ENCODE data around the gene MRPS35.

GRCh38 chr12:27672643-27673042 is 38.0 kb upstream of the MRPS35 start:
- TF ChIP-seq EZH2phosphoT487 (IDR thresholded peaks at IDR 0.05; ENCODE audit: insufficient read depth, low read depth) (no peak), EZH2 (IDR thresholded peaks at IDR 0.05; ENCODE audit: insufficient read depth, poor library complexity, severe bottlenecking) (no peak)
